Tibial nerve (tissue), 4 donors: ENCODE results near the gene IAH1.

Experiments
- EP300 ChIP-seq, 2 donors: sonication (generic); formaldehyde crosslinking; IDR thresholded peaks; one replicate each; pipeline ENCODE4 v1.6.1; 2017; ENCODE audit warnings: antibody characterized with exemption in 2 of 2, mild to moderate bottlenecking in 1 of 2
- POLR2A ChIP-seq, 2 donors: fragments of 450-650 bp; IDR thresholded peaks; one replicate each; pipeline ENCODE4 v1.6.1; 2017; ENCODE audit warnings: antibody characterized with exemption in 2 of 2, mild to moderate bottlenecking in 2 of 2, moderate library complexity in 2 of 2
- TF ChIP-seq, protein P1 (sequence below), 5 experiments: fragments of 200-600 bp in 3 of 5; fragments of 450-650 bp in 2 of 5; sonication (generic) in 3 of 5; IDR thresholded peaks; one replicate each; pipeline ENCODE4 v1.5.1; 2016 to 2019; ENCODE audit warnings: antibody characterized with exemption in 5 of 5, mild to moderate bottlenecking in 3 of 5, moderate library complexity in 2 of 5

DNA sequence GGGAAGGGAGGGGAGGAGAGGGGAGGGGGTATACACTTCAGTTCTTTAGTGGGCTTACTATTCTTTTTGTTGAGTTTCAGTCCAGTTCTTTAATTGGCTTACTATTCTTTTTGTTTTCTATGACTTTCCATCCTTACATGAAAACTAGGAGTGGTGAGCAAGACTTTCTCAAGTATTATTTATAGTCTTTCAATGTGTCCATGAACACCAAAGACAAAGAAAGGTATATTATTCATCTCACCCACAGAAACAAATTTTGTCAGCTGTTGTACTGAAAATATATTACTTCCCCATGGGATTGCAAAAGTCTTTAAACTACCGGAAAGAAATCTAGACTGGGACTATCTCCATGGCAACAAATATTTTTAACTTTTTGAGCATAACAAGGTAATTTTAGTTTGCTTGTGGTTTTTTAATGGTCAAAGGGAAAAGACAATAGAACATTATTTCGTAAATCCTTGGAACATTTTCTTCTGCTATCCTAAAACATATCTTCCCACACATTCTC, 63.7 kb downstream of the IAH1 start:
- TF ChIP-seq, protein P1, sequence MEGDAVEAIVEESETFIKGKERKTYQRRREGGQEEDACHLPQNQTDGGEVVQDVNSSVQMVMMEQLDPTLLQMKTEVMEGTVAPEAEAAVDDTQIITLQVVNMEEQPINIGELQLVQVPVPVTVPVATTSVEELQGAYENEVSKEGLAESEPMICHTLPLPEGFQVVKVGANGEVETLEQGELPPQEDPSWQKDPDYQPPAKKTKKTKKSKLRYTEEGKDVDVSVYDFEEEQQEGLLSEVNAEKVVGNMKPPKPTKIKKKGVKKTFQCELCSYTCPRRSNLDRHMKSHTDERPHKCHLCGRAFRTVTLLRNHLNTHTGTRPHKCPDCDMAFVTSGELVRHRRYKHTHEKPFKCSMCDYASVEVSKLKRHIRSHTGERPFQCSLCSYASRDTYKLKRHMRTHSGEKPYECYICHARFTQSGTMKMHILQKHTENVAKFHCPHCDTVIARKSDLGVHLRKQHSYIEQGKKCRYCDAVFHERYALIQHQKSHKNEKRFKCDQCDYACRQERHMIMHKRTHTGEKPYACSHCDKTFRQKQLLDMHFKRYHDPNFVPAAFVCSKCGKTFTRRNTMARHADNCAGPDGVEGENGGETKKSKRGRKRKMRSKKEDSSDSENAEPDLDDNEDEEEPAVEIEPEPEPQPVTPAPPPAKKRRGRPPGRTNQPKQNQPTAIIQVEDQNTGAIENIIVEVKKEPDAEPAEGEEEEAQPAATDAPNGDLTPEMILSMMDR (IDR thresholded peaks at IDR 0.05) = no peak
- no peak for TF ChIP-seq POLR2A (IDR thresholded peaks at IDR 0.05)
- peak; percentile 67 to 75 for TF ChIP-seq EP300 (IDR thresholded peaks at IDR 0.05)
